OCI-LY7 (cell line): ENCODE data around the gene TM9SF1.

Source experiments
- CTCF ChIP-seq: fragments of 200-600 bp; sonication (generic); conservative IDR thresholded peaks from 2 replicates; pipeline ENCODE4 v1.5.1; 2014; ENCODE audit warnings: mild to moderate bottlenecking, antibody characterized with exemption, low read length, moderate library complexity, mixed read lengths
- EZH2phosphoT487 ChIP-seq: fragments of 200-600 bp; sonication (generic); IDR thresholded peaks from 2 replicates; pipeline ENCODE4 v1.6.1; 2018; ENCODE audit warnings: low read depth, borderline replicate concordance, mild to moderate bottlenecking, mixed run types, antibody characterized with exemption, low read length, moderate library complexity, mixed read lengths

- TF ChIP-seq EZH2phosphoT487 (no peak), CTCF (no peak)
Measured at GRCh38 chr14:24157331-24157730, 37.9 kb downstream of the TM9SF1 start.
